Left ventricle myocardium inferior (tissue), 1 donor: ENCODE results near the gene NUP210. TPM values are rescaled to one million over a fixed set of nuclear protein-coding genes. Genes with fewer than 3 reads are reported as not detected.
A peak's percentile ranks its signal among the peaks of the same experiment; 100 is the strongest.

Experiments used
- DNase-seq: peaks from one replicate; pipeline ENCODE4 v3.0.0-alpha.2; 2020
- H3K27ac ChIP-seq: fragments of 200-600 bp; replicated peaks from 2 replicates; pipeline ENCODE4 v1.8.0; 2021
- H3K27me3 ChIP-seq: fragments of 200-600 bp; 2 replicates; pipeline ENCODE4 v1.8.0; 2021; ENCODE audit warnings: low read depth
- H3K36me3 ChIP-seq: fragments of 200-600 bp; 2 replicates; pipeline ENCODE4 v1.8.0; 2021
- H3K4me1 ChIP-seq: fragments of 200-600 bp; 2 replicates; pipeline ENCODE4 v1.8.0; 2021
- H3K4me3 ChIP-seq: fragments of 200-600 bp; 2 replicates; pipeline ENCODE4 v1.8.0; 2021; ENCODE audit warnings: mild to moderate bottlenecking, moderate library complexity
- H3K9me3 ChIP-seq: fragments of 200-600 bp; replicated peaks from 2 replicates; pipeline ENCODE4 v1.8.0; 2021
- CTCF ChIP-seq: fragments of 200-600 bp; IDR thresholded peaks from 2 replicates; pipeline ENCODE4 v1.8.0; 2021; ENCODE audit warnings: antibody characterized with exemption, mild to moderate bottlenecking, borderline replicate concordance
- intact Hi-C: fragments of 100-400 bp; cut with micrococcal nuclease; formaldehyde crosslinking; loops from one replicate; pipeline ENCODE4 v1.11.0; 2022
- total RNA-seq: library from RNA; stranded (reverse); fragmentation: NEBNext Ultra II Directional; extraction: Animal tissue kit (Norgen Biotek cat#: 25700); gene quantifications from one replicate; pipeline ENCODE4 v1.2.1, GENCODE V29; 2021
- donor health status: DM: no; HTN: yes; CAD: no; lungs with severe emphysema.

Gene NUP210
- total RNA-seq, 1 donor from 2014 or later: 2.8 TPM

GRCh38 chr3:13393427-13394360 is 26.4 kb downstream of the NUP210 start:
- Histone ChIP-seq H3K27me3 (no peaks in the 10 kb centered on the region), H3K4me3 (no peak overlapping the region), H3K4me1 (no peaks in the 10 kb centered on the region), H3K36me3 (no peaks in the 10 kb centered on the region), H3K27ac (no peak overlapping the region), H3K9me3 (no peaks in the 10 kb centered on the region)
- DNase-seq: no peak
- no peak for TF ChIP-seq CTCF
- intact Hi-C loops: no loop called here

GRCh38 chr3:13391308-13391707 is 28.8 kb downstream of the NUP210 start:
- Histone ChIP-seq H3K4me3 (no peak overlapping the region), H3K9me3 (no peaks in the 10 kb centered on the region), H3K36me3 (no peaks in the 10 kb centered on the region), H3K4me1 (no peaks in the 10 kb centered on the region), H3K27ac (no peak overlapping the region), H3K27me3 (no peaks in the 10 kb centered on the region)
- peak; percentile 14 for TF ChIP-seq CTCF
- intact Hi-C loops: no loop called here
- no peak for DNase-seq

GRCh38 chr3:13389378-13389777 is 30.7 kb downstream of the NUP210 start:
- no peaks in the 10 kb centered on the region for H3K36me3 ChIP-seq
- intact Hi-C loops: no loop called here
- no peaks in the 10 kb centered on the region for H3K9me3 ChIP-seq
- no peak for TF ChIP-seq CTCF
- no peak for DNase-seq
- H3K4me3 ChIP-seq: no peak overlapping the region
- no peaks in the 10 kb centered on the region for H3K4me1 ChIP-seq
- H3K27ac ChIP-seq: no peak overlapping the region
- no peaks in the 10 kb centered on the region for H3K27me3 ChIP-seq

GRCh38 chr3:13388816-13389215 is 31.3 kb downstream of the NUP210 start:
- no peaks in the 10 kb centered on the region for H3K36me3 ChIP-seq
- DNase-seq: no peak
- H3K4me3 ChIP-seq: no peak overlapping the region
- H3K27me3 ChIP-seq: no peaks in the 10 kb centered on the region
- H3K4me1 ChIP-seq: no peaks in the 10 kb centered on the region
- TF ChIP-seq CTCF: no peak
- no peak overlapping the region for H3K27ac ChIP-seq
- intact Hi-C loops: no loop called here
- no peaks in the 10 kb centered on the region for H3K9me3 ChIP-seq

- Histone ChIP-seq H3K27me3 (no peaks in the 10 kb centered on the region), H3K4me1 (no peaks in the 10 kb centered on the region), H3K36me3 (no peaks in the 10 kb centered on the region), H3K9me3 (no peaks in the 10 kb centered on the region), H3K4me3 (no peak overlapping the region), H3K27ac (no peak overlapping the region)
- TF ChIP-seq CTCF: no peak
- DNase-seq: no peak
- intact Hi-C loops: no loop called here
These were observed 34.7 kb downstream of the NUP210 start for GRCh38 chr3:13385373-13385965.
